Heart left ventricle (tissue), 13 donors: Measurements from ENCODE around the gene CTF1.

ENCODE experiments used
- CTCF ChIP-seq, 12 donors: fragments of 200-600 bp; sonication (generic) in 4 of 12; IDR thresholded peaks; one replicate each; pipeline versions ENCODE4 v1.5.0 to v1.8.0; 2018 to 2022; ENCODE audit warnings: antibody characterized with exemption in 12 of 12, mild to moderate bottlenecking in 5 of 12
- POLR2A ChIP-seq, 2 donors: fragments of 450-650 bp; IDR thresholded peaks; one replicate each; pipeline ENCODE4 v1.6.1; 2017; ENCODE audit warnings: antibody characterized with exemption in 2 of 2, mild to moderate bottlenecking in 2 of 2, moderate library complexity in 2 of 2
- donor health status: ischemic (EF 13 %, LVEDD 7.1; RV severe dilation, severe dysfunction).
- donor health status: DM: no; HTN: yes; CAD: no.
- donor health status: DM: no; HTN: no; CAD: no.
- donor health status: ischemic (EF 25% LVEDD 6.9; RV normal size, moderate dysfunction).
- donor health status: ischemic (EF 25% LVEDD 5.7; RV mildly dilated, moderate dysfunction).
- donor health status: ischemic (EF 35%, LVEDD 5.7; RV mildly dilated, moderate dysfunction).
- donor health status: nonischemic (EF 11% LVEDD 7.7; RV severe dilation, severe dysfunction).
- donor health status: DM: yes; HTN: yes; CAD: no.
- donor health status: PGD.
- donor health status: ischemic (EF 29% LVEDD 5.4; RV normal size, mild dysfunction).
- donor health status: nonischemic (EF 23%, LVEDD 6.1; RV moderate dilation, normal function).

GRCh38 chr16:30892670-30893416, 3.6 kb upstream of the CTF1 start:
- no peak for TF ChIP-seq POLR2A (IDR thresholded peaks at IDR 0.05)
- no peak for TF ChIP-seq CTCF (IDR thresholded peaks at IDR 0.05)
